ENCODE measurements around the gene MIA2. TPM values are rescaled to one million over a fixed set of nuclear protein-coding genes. Genes with fewer than 3 reads are reported as not detected.

Gene MIA2
- total RNA-seq, 8 experiments from 2014 or later = 8.2 to 28.5 (median 20.3) TPM

- Histone ChIP-seq H3K4me3 (no peak overlapping the region), H3K4me1 (replicated peaks in 1 of 2) (peaks cover 0 to 5% of the 10 kb centered on the region in 2 donors), H3K27ac (no peak overlapping the region)
- 28 to 67% (median 50%) methylated on average over 3 to 4 of the region's 4 CpGs for WGBS, 10 experiments
- in situ Hi-C loops (cut with MboI; ENCODE audit: low pct_unique_long_range_greater_than_20kb in 2 of 9, low sequenced_read_pairs in 9 of 9, unreplicated experiment in 9 of 9) = no loop called here
- ATAC-seq (replicated peaks in 6 of 8) = peak in 5 of 8 experiments; percentile 52 to 80 (median 70)
Measured at GRCh38 chr14:39368261-39368959, 134.7 kb downstream of the MIA2 start.

GRCh38 chr14:39369029-39369428 lies 135.3 kb downstream of the MIA2 start:
- 50 to 100% (median 94%) methylated on average over 1 to 2 of the region's 2 CpGs; no CpG with 5 or more reads in 4 of the 10 experiments for WGBS, 10 experiments
- H3K27ac ChIP-seq = no peak overlapping the region

GRCh38 chr14:39370415-39370814 lies 136.7 kb downstream of the MIA2 start:
- in situ Hi-C loops (cut with MboI; ENCODE audit: low pct_unique_long_range_greater_than_20kb in 2 of 9, low sequenced_read_pairs in 9 of 9, unreplicated experiment in 9 of 9) = no loop called here
- no peak overlapping the region for H3K4me3 ChIP-seq

More at GRCh38 chr14:39369029-39369428, 135.3 kb downstream of the MIA2 start:
- in situ Hi-C loops (cut with MboI; ENCODE audit: low pct_unique_long_range_greater_than_20kb in 2 of 9, low sequenced_read_pairs in 9 of 9, unreplicated experiment in 9 of 9) = no loop called here
- ATAC-seq (replicated peaks in 6 of 8) = no peak
- H3K4me3 ChIP-seq = no peak overlapping the region
- H3K4me1 ChIP-seq (replicated peaks in 1 of 2) = peaks cover 0 to 5% of the 10 kb centered on the region in 2 donors

GRCh38 chr14:39372656-39373055 lies 138.9 kb downstream of the MIA2 start:
- Histone ChIP-seq H3K4me3 (no peak overlapping the region), H3K27ac (no peak overlapping the region), H3K4me1 (replicated peaks in 1 of 2) (peaks cover 0 to 5% of the 10 kb centered on the region in 2 donors)
- WGBS, 10 experiments = 82 to 100% (median 94%) methylated on average over 1 of the region's 1 CpG; no CpG with 5 or more reads in 2 of the 10 experiments
- no peak for ATAC-seq (replicated peaks in 6 of 8)
- in situ Hi-C loops (cut with MboI; ENCODE audit: low pct_unique_long_range_greater_than_20kb in 2 of 9, low sequenced_read_pairs in 9 of 9, unreplicated experiment in 9 of 9) = no loop called here

More at GRCh38 chr14:39370415-39370814, 136.7 kb downstream of the MIA2 start:
- 33 to 100% (median 96%) methylated on average over 1 to 9 of the region's 12 CpGs; no CpG with 5 or more reads in 1 of the 10 experiments for WGBS, 10 experiments
- ATAC-seq (replicated peaks in 6 of 8) = no peak
- Histone ChIP-seq H3K4me1 (replicated peaks in 1 of 2) (peaks cover 0 to 5% of the 10 kb centered on the region in 2 donors), H3K27ac (no peak overlapping the region)

GRCh38 chr14:39374851-39375250 lies 141.1 kb downstream of the MIA2 start:
- H3K27ac ChIP-seq = no peak overlapping the region
- no peak overlapping the region for H3K4me3 ChIP-seq
- in situ Hi-C loops (cut with MboI; ENCODE audit: low pct_unique_long_range_greater_than_20kb in 2 of 9, low sequenced_read_pairs in 9 of 9, unreplicated experiment in 9 of 9) = no loop called here
- no peaks in the 10 kb centered on the region for H3K4me1 ChIP-seq (replicated peaks in 1 of 2)
- ATAC-seq (replicated peaks in 6 of 8) = no peak

GRCh38 chr14:39376667-39377403 lies 143.1 kb downstream of the MIA2 start:
- 8 to 86% (median 61%) methylated on average over 3 to 4 of the region's 4 CpGs for WGBS, 10 experiments
- Histone ChIP-seq H3K4me3 (no peak overlapping the region), H3K27ac (no peak overlapping the region), H3K4me1 (replicated peaks in 1 of 2) (no peaks in the 10 kb centered on the region)
- ATAC-seq (replicated peaks in 6 of 8) = peak in 3 of 8 experiments; percentile 17 to 87 (median 76)
- in situ Hi-C loops (cut with MboI; ENCODE audit: low pct_unique_long_range_greater_than_20kb in 2 of 9, low sequenced_read_pairs in 9 of 9, unreplicated experiment in 9 of 9) = no loop called here

GRCh38 chr14:39381366-39381765 lies 147.7 kb downstream of the MIA2 start:
- in situ Hi-C loops (cut with MboI; ENCODE audit: low pct_unique_long_range_greater_than_20kb in 2 of 9, low sequenced_read_pairs in 9 of 9, unreplicated experiment in 9 of 9) = no loop called here
- H3K4me3 ChIP-seq = no peak overlapping the region
- H3K4me1 ChIP-seq (replicated peaks in 1 of 2) = no peaks in the 10 kb centered on the region
- H3K27ac ChIP-seq = no peak overlapping the region
- ATAC-seq (replicated peaks in 6 of 8) = no peak
- WGBS, 10 experiments = 80 to 100% (median 97%) methylated on average over 2 to 4 of the region's 4 CpGs; no CpG with 5 or more reads in 1 of the 10 experiments

- ATAC-seq (replicated peaks in 6 of 8) = no peak
Measured at GRCh38 chr14:39382463-39382862, 148.7 kb downstream of the MIA2 start.

GRCh38 chr14:39383026-39383660 lies 149.4 kb downstream of the MIA2 start:
- no peak for ATAC-seq (replicated peaks in 6 of 8)
- no peak overlapping the region for H3K4me3 ChIP-seq
- H3K4me1 ChIP-seq (replicated peaks in 1 of 2) = no peaks in the 10 kb centered on the region
- WGBS, 10 experiments = 86 to 100% (median 100%) methylated on average over 1 of the region's 1 CpG; no CpG with 5 or more reads in 4 of the 10 experiments
- in situ Hi-C loops (cut with MboI; ENCODE audit: low pct_unique_long_range_greater_than_20kb in 2 of 9, low sequenced_read_pairs in 9 of 9, unreplicated experiment in 9 of 9) = no loop called here
- no peak overlapping the region for H3K27ac ChIP-seq

More at GRCh38 chr14:39382463-39382862, 148.7 kb downstream of the MIA2 start:
- no peak overlapping the region for H3K4me3 ChIP-seq
- no peak overlapping the region for H3K27ac ChIP-seq
- in situ Hi-C loops (cut with MboI; ENCODE audit: low pct_unique_long_range_greater_than_20kb in 2 of 9, low sequenced_read_pairs in 9 of 9, unreplicated experiment in 9 of 9) = no loop called here
- H3K4me1 ChIP-seq (replicated peaks in 1 of 2) = no peaks in the 10 kb centered on the region
- WGBS, 10 experiments = 79 to 100% (median 97%) methylated on average over 1 to 3 of the region's 3 CpGs; no CpG with 5 or more reads in 1 of the 10 experiments

GRCh38 chr14:39383741-39384140 lies 150.0 kb downstream of the MIA2 start:
- Histone ChIP-seq H3K27ac (no peak overlapping the region), H3K4me3 (no peak overlapping the region), H3K4me1 (replicated peaks in 1 of 2) (no peaks in the 10 kb centered on the region)
- in situ Hi-C loops (cut with MboI; ENCODE audit: low pct_unique_long_range_greater_than_20kb in 2 of 9, low sequenced_read_pairs in 9 of 9, unreplicated experiment in 9 of 9) = no loop called here
- no peak for ATAC-seq (replicated peaks in 6 of 8)
- WGBS, 10 experiments = 29 to 83% (median 61%) methylated on average over 1 of the region's 1 CpG; no CpG with 5 or more reads in 4 of the 10 experiments

- in situ Hi-C loops (cut with MboI; ENCODE audit: low pct_unique_long_range_greater_than_20kb in 2 of 9, low sequenced_read_pairs in 9 of 9, unreplicated experiment in 9 of 9) = no loop called here
- no peak overlapping the region for H3K4me3 ChIP-seq
- no peak overlapping the region for H3K27ac ChIP-seq
- WGBS, 10 experiments = 25 to 100% (median 60%) methylated on average over 1 to 4 of the region's 4 CpGs; no CpG with 5 or more reads in 1 of the 10 experiments
- no peaks in the 10 kb centered on the region for H3K4me1 ChIP-seq (replicated peaks in 1 of 2)
- peak in 1 of 8 experiments; percentile 19 for ATAC-seq (replicated peaks in 6 of 8)
Measured at GRCh38 chr14:39384177-39384576, 150.5 kb downstream of the MIA2 start.

GRCh38 chr14:39393289-39393688 lies 159.6 kb downstream of the MIA2 start:
- in situ Hi-C loops (cut with MboI; ENCODE audit: low pct_unique_long_range_greater_than_20kb in 2 of 9, low sequenced_read_pairs in 9 of 9, unreplicated experiment in 9 of 9) = no loop called here
- no peak overlapping the region for H3K4me3 ChIP-seq
- H3K4me1 ChIP-seq (replicated peaks in 1 of 2) = no peaks in the 10 kb centered on the region
- 33 to 80% (median 63%) methylated on average over 1 of the region's 1 CpG; no CpG with 5 or more reads in 6 of the 10 experiments for WGBS, 10 experiments
- no peak overlapping the region for H3K27ac ChIP-seq
- ATAC-seq (replicated peaks in 6 of 8) = no peak
